Prostate gland (tissue), 2 donors: ENCODE measurements around the gene KRTAP4-11.
"Not testable (repeated sequence)": the region's sequence is repeated elsewhere in the genome, so short reads cannot be mapped to it uniquely, and the experiment has no call there.

Experiments
- CTCF ChIP-seq, 4 experiments: fragments of 200-600 bp in 2 of 4; fragments of 450-650 bp in 2 of 4; sonication (generic) in 2 of 4; IDR thresholded peaks; 1 replicate in 3 of 4; 2 replicates in 1 of 4; pipeline ENCODE4 v1.5.1; 2016 to 2019; ENCODE audit warnings: antibody characterized with exemption in 4 of 4, mild to moderate bottlenecking in 2 of 4, moderate library complexity in 2 of 4
- POLR2AphosphoS5 ChIP-seq: sonication (generic); formaldehyde crosslinking; IDR thresholded peaks from one replicate; pipeline ENCODE4 v1.6.1; 2017; ENCODE audit warnings: antibody characterized with exemption

- TF ChIP-seq CTCF (IDR thresholded peaks at IDR 0.05); POLR2AphosphoS5: not testable (repeated sequence)
Observed at GRCh38 chr17:41117846-41118386, at the start of gene KRTAP4-11.
